ENCODE results near the gene CENPB. TPM values are rescaled to one million over a fixed set of nuclear protein-coding genes. Genes with fewer than 3 reads are reported as not detected.

Gene CENPB
- total and polyA plus RNA-seq, 4 donors: 44.7 to 89.4 (median 83.2) TPM

GRCh38 chr20:3767427-3768341, 18.9 kb downstream of the CENPB start, which contains the start of gene ADISSP:
Gene ADISSP, minus strand, starts transcription at chr20:3767753. Its CDS starts 7,653 bp downstream, at chr20:3760100.
- Histone ChIP-seq H3K27me3 (ENCODE audit: control insufficient read depth in 1 of 2, insufficient read depth in 2 of 2, low read length in 1 of 2) (no peaks in the 10 kb centered on the region), H3K9me3 (ENCODE audit: control insufficient read depth, low read length) (no peaks in the 10 kb centered on the region), H3K4me3 (ENCODE audit: low read length in 2 of 2) (peak within 1 kb of the TSS; percentile 22 to 52), H3K4me1 (ENCODE audit: control insufficient read depth in 1 of 2, insufficient read depth in 2 of 2, low read length in 2 of 2) (no peaks in the 10 kb centered on the region), H3K36me3 (ENCODE audit: control insufficient read depth in 1 of 2, insufficient read depth in 2 of 2, low read length in 1 of 2) (no peaks in the 10 kb centered on the region), H3K27ac (ENCODE audit: low read depth in 1 of 2, low read length in 2 of 2) (peak within 1 kb of the TSS; percentile 34 to 47)
- intact Hi-C loops (cut with DNase I): loop anchor here (5.0 kb wide), 2 partner anchors 80 to 90 kb away; no protein-coding TSS in a partner anchor
- DNase-seq (peak; percentile 100), ATAC-seq (ENCODE audit: low FRiP score) (peak; percentile 97)
- WGBS, 2 donors: 0% methylated on average over 53 to 80 of the region's 80 CpGs

GRCh38 chr20:3767110-3767426, 19.5 kb downstream of the CENPB start:
- Histone ChIP-seq H3K4me3 (ENCODE audit: low read length in 2 of 2) (peak overlapping the region; percentile 22 to 33), H3K36me3 (ENCODE audit: control insufficient read depth in 1 of 2, insufficient read depth in 2 of 2, low read length in 1 of 2) (no peaks in the 10 kb centered on the region), H3K27ac (ENCODE audit: low read depth in 1 of 2, low read length in 2 of 2) (no peak overlapping the region), H3K9me3 (ENCODE audit: control insufficient read depth, low read length) (no peaks in the 10 kb centered on the region), H3K4me1 (ENCODE audit: control insufficient read depth in 1 of 2, insufficient read depth in 2 of 2, low read length in 2 of 2) (no peaks in the 10 kb centered on the region), H3K27me3 (ENCODE audit: control insufficient read depth in 1 of 2, insufficient read depth in 2 of 2, low read length in 1 of 2) (no peaks in the 10 kb centered on the region)
- intact Hi-C loops (cut with DNase I): loop anchor here (5.0 kb wide), 2 partner anchors 80 to 90 kb away; no protein-coding TSS in a partner anchor
- DNase-seq (no peak), ATAC-seq (ENCODE audit: low FRiP score) (peak; percentile 12)
- WGBS, 2 donors: 1 to 3% methylated on average over 21 of the region's 21 CpGs

GRCh38 chr20:3766422-3767109, 20.0 kb downstream of the CENPB start:
- Histone ChIP-seq H3K27ac (ENCODE audit: low read depth in 1 of 2, low read length in 2 of 2) (no peak overlapping the region), H3K27me3 (ENCODE audit: control insufficient read depth in 1 of 2, insufficient read depth in 2 of 2, low read length in 1 of 2) (no peaks in the 10 kb centered on the region), H3K36me3 (ENCODE audit: control insufficient read depth in 1 of 2, insufficient read depth in 2 of 2, low read length in 1 of 2) (no peaks in the 10 kb centered on the region), H3K4me1 (ENCODE audit: control insufficient read depth in 1 of 2, insufficient read depth in 2 of 2, low read length in 2 of 2) (no peaks in the 10 kb centered on the region), H3K4me3 (ENCODE audit: low read length in 2 of 2) (no peak overlapping the region), H3K9me3 (ENCODE audit: control insufficient read depth, low read length) (no peaks in the 10 kb centered on the region)
- 23 to 30% methylated on average over 7 to 9 of the region's 9 CpGs for WGBS, 2 donors
- intact Hi-C loops (cut with DNase I): loop anchor here (5.0 kb wide), 2 partner anchors 79 to 89 kb away; no protein-coding TSS in a partner anchor
- ATAC-seq (ENCODE audit: low FRiP score) (no peak), DNase-seq (no peak)

DNA sequence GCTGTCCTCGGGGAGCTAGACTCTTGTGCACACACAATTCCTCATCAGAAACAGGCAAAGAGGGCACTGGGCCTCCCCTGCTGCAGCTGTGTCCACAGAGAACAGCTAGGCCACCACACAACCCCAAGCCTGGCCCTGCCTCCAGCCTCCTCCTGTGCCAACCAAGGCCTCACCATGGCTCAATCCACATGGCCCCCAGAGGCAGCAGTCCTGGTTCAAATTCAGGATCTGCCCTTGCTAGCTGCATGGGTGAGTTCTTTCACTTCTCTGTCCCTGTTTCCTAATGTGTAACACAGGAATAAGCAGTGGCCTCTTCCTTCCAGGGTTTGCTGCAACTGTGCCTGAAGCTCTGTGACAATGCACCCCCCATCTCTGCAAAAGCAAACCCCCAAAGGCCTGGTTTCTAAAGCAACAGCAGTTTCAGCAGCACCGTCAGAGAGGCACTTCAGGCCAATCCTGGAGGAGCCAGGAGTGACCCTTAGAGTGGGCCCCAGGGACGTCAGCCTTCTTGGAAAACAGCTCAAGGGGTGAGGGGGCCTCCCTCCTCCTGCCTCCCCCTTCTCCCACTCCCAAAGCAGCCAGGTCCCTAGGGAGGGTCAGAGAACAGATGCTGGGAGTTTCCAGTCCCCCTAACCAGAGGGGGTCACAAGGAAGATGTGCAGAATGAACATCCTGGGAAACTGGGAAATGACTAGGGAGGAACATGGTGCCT, 21.2 kb downstream of the CENPB start:
- DNase-seq (no peak), ATAC-seq (ENCODE audit: low FRiP score) (no peak)
- no peaks in the 10 kb centered on the region for H3K9me3 ChIP-seq (ENCODE audit: control insufficient read depth, low read length)
- H3K4me1 ChIP-seq (ENCODE audit: control insufficient read depth in 1 of 2, insufficient read depth in 2 of 2, low read length in 2 of 2): no peaks in the 10 kb centered on the region
- no peaks in the 10 kb centered on the region for H3K36me3 ChIP-seq (ENCODE audit: control insufficient read depth in 1 of 2, insufficient read depth in 2 of 2, low read length in 1 of 2)
- intact Hi-C loops (cut with DNase I): loop anchor here (5.0 kb wide), 2 partner anchors 78 to 88 kb away; no protein-coding TSS in a partner anchor
- no peak overlapping the region for H3K4me3 ChIP-seq (ENCODE audit: low read length in 2 of 2)
- H3K27me3 ChIP-seq (ENCODE audit: control insufficient read depth in 1 of 2, insufficient read depth in 2 of 2, low read length in 1 of 2): no peaks in the 10 kb centered on the region
- WGBS, 2 donors: 84 to 88% methylated on average over 3 of the region's 3 CpGs
- no peak overlapping the region for H3K27ac ChIP-seq (ENCODE audit: low read depth in 1 of 2, low read length in 2 of 2)

DNA sequence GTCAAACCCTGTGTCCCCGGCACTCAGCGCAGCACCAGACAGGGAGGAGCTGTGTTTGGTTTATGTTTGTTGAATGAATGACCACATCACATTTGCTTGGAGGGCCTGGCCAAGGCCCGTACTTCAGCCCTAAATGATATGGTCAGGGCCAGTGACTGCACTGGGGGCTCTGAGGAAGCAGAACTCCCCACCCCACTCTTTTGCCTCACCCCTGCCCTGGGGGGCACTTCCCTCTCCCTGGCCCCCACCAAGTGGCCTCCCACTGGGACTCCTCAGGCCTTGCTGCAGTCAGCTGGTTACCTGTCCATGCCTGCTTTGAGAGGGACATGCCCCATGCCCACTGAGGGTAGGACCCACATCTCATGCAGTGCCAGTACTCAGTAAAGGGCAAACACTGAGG, 21.9 kb downstream of the CENPB start:
- no peaks in the 10 kb centered on the region for H3K36me3 ChIP-seq (ENCODE audit: control insufficient read depth in 1 of 2, insufficient read depth in 2 of 2, low read length in 1 of 2)
- H3K9me3 ChIP-seq (ENCODE audit: control insufficient read depth, low read length): no peaks in the 10 kb centered on the region
- no peak overlapping the region for H3K27ac ChIP-seq (ENCODE audit: low read depth in 1 of 2, low read length in 2 of 2)
- no peaks in the 10 kb centered on the region for H3K4me1 ChIP-seq (ENCODE audit: control insufficient read depth in 1 of 2, insufficient read depth in 2 of 2, low read length in 2 of 2)
- H3K27me3 ChIP-seq (ENCODE audit: control insufficient read depth in 1 of 2, insufficient read depth in 2 of 2, low read length in 1 of 2): no peaks in the 10 kb centered on the region
- intact Hi-C loops (cut with DNase I): loop anchor here (5.0 kb wide), 2 partner anchors 77 to 87 kb away; no protein-coding TSS in a partner anchor
- WGBS, 2 donors: 88 to 93% methylated on average over 3 of the region's 3 CpGs
- no peak overlapping the region for H3K4me3 ChIP-seq (ENCODE audit: low read length in 2 of 2)
- ATAC-seq (ENCODE audit: low FRiP score): no peak
- no peak for DNase-seq

GRCh38 chr20:3763671-3764601, 22.6 kb downstream of the CENPB start:
- no peak overlapping the region for H3K4me3 ChIP-seq (ENCODE audit: low read length in 2 of 2)
- H3K4me1 ChIP-seq (ENCODE audit: control insufficient read depth in 1 of 2, insufficient read depth in 2 of 2, low read length in 2 of 2): no peaks in the 10 kb centered on the region
- no peaks in the 10 kb centered on the region for H3K27me3 ChIP-seq (ENCODE audit: control insufficient read depth in 1 of 2, insufficient read depth in 2 of 2, low read length in 1 of 2)
- no peak for DNase-seq
- intact Hi-C loops (cut with DNase I): no loop called here
- H3K36me3 ChIP-seq (ENCODE audit: control insufficient read depth in 1 of 2, insufficient read depth in 2 of 2, low read length in 1 of 2): no peaks in the 10 kb centered on the region
- ATAC-seq (ENCODE audit: low FRiP score): no peak
- WGBS, 2 donors: 89 to 92% methylated on average over 8 of the region's 8 CpGs
- no peaks in the 10 kb centered on the region for H3K9me3 ChIP-seq (ENCODE audit: control insufficient read depth, low read length)
- no peak overlapping the region for H3K27ac ChIP-seq (ENCODE audit: low read depth in 1 of 2, low read length in 2 of 2)

GRCh38 chr20:3760655-3761348, 25.7 kb downstream of the CENPB start:
- ATAC-seq (ENCODE audit: low FRiP score) (no peak), DNase-seq (no peak)
- 85 to 86% methylated on average over 10 of the region's 10 CpGs for WGBS, 2 donors
- H3K27me3 ChIP-seq (ENCODE audit: control insufficient read depth in 1 of 2, insufficient read depth in 2 of 2, low read length in 1 of 2): no peaks in the 10 kb centered on the region
- H3K9me3 ChIP-seq (ENCODE audit: control insufficient read depth, low read length): no peaks in the 10 kb centered on the region
- H3K27ac ChIP-seq (ENCODE audit: low read depth in 1 of 2, low read length in 2 of 2): no peak overlapping the region
- intact Hi-C loops (cut with DNase I): no loop called here
- H3K4me1 ChIP-seq (ENCODE audit: control insufficient read depth in 1 of 2, insufficient read depth in 2 of 2, low read length in 2 of 2): no peaks in the 10 kb centered on the region
- no peaks in the 10 kb centered on the region for H3K36me3 ChIP-seq (ENCODE audit: control insufficient read depth in 1 of 2, insufficient read depth in 2 of 2, low read length in 1 of 2)
- no peak overlapping the region for H3K4me3 ChIP-seq (ENCODE audit: low read length in 2 of 2)

Data from aorta (tissue), 5 donors.